Smooth muscle cell (in vitro differentiated cells): ENCODE data around the gene SCG3. TPM values are rescaled to one million over a fixed set of nuclear protein-coding genes. Genes with fewer than 3 reads are reported as not detected.
A peak's percentile ranks its signal among the peaks of the same experiment; 100 is the strongest.

Experiments used
- DNase-seq: peaks from one replicate; lab custom pipeline; 2025; ENCODE audit not compliant: unreplicated experiment; lab: John Stamatoyannopoulos, UW
- H2AFZ ChIP-seq: fragments of 200-600 bp; sonication (generic); 2 replicates; pipeline ENCODE4 v1.6.0; 2016; ENCODE audit warnings: antibody characterized with exemption, low read depth, mild to moderate bottlenecking
- H3F3A ChIP-seq: fragments of 200-600 bp; sonication (generic); 2 replicates; pipeline ENCODE4 v1.6.0; 2017; ENCODE audit warnings: antibody characterized with exemption, low read depth
- H3K27ac ChIP-seq: fragments of 200-600 bp; sonication (generic); 2 replicates; pipeline ENCODE4 v1.5.1; 2016; ENCODE audit warnings: low read depth, mild to moderate bottlenecking
- H3K27me3 ChIP-seq: fragments of 200-600 bp; sonication (generic); 2 replicates; pipeline ENCODE4 v1.6.1; 2016; ENCODE audit warnings: low read depth, mild to moderate bottlenecking
- H3K36me3 ChIP-seq: fragments of 200-600 bp; sonication (generic); 2 replicates; pipeline ENCODE4 v1.5.1; 2016; ENCODE audit warnings: low read depth
- H3K4me1 ChIP-seq: fragments of 200-600 bp; sonication (generic); 2 replicates; pipeline ENCODE4 v1.5.1; 2016; ENCODE audit warnings: low read depth
- H3K4me2 ChIP-seq: fragments of 200-600 bp; sonication (generic); 2 replicates; pipeline ENCODE4 v1.6.0; 2016; ENCODE audit warnings: mild to moderate bottlenecking
- H3K4me3 ChIP-seq: fragments of 200-600 bp; sonication (generic); 2 replicates; pipeline ENCODE4 v1.5.1; 2016; ENCODE audit warnings: mild to moderate bottlenecking
- H3K79me2 ChIP-seq: fragments of 200-600 bp; sonication (generic); 2 replicates; pipeline ENCODE4 v1.6.0; 2016; ENCODE audit warnings: low read depth, mild to moderate bottlenecking
- H3K9ac ChIP-seq: fragments of 200-600 bp; sonication (generic); 2 replicates; pipeline ENCODE4 v1.6.0; 2016; ENCODE audit warnings: low read depth
- H3K9me3 ChIP-seq: fragments of 200-600 bp; sonication (generic); replicated peaks from 2 replicates; pipeline ENCODE4 v1.5.1; 2016; ENCODE audit warnings: low read depth
- H4K20me1 ChIP-seq: fragments of 200-600 bp; sonication (generic); 2 replicates; pipeline ENCODE4 v1.6.0; 2016; ENCODE audit warnings: low read depth
- WGBS: methylation state at CpG from one replicate; pipeline ENCODE4 v1.1.7; 2016; ENCODE audit warnings: low lambda C conversion rate; 5-methylcytosine and 5-hydroxymethylcytosine counted together
- polyA plus RNA-seq: library from polyadenylated mRNA; unstranded; fragments of >200 nt; fragmentation: Nextera tagmentation; extraction: Ambion mirVana; gene quantifications from 2 replicates; pipeline ENCODE4 v1.2.1, GENCODE V29; 2016
- total RNA-seq: library from RNA; depleted of rRNA; stranded (reverse); fragments of >200 nt; gene quantifications from 2 replicates; pipeline ENCODE4 v1.2.3, GENCODE V29; 2014
- TF ChIP-seq, protein P1 (sequence below): fragments of 200-600 bp; sonication (generic); IDR thresholded peaks from 2 replicates; pipeline ENCODE4 v1.5.1; 2017; ENCODE audit warnings: borderline replicate concordance, mild to moderate bottlenecking, antibody characterized with exemption; ENCODE audit not compliant: insufficient read depth, poor library complexity, severe bottlenecking

SCG3 gene
- total and polyA plus RNA-seq, 2 experiments from 2014 or later: not detected

DNA sequence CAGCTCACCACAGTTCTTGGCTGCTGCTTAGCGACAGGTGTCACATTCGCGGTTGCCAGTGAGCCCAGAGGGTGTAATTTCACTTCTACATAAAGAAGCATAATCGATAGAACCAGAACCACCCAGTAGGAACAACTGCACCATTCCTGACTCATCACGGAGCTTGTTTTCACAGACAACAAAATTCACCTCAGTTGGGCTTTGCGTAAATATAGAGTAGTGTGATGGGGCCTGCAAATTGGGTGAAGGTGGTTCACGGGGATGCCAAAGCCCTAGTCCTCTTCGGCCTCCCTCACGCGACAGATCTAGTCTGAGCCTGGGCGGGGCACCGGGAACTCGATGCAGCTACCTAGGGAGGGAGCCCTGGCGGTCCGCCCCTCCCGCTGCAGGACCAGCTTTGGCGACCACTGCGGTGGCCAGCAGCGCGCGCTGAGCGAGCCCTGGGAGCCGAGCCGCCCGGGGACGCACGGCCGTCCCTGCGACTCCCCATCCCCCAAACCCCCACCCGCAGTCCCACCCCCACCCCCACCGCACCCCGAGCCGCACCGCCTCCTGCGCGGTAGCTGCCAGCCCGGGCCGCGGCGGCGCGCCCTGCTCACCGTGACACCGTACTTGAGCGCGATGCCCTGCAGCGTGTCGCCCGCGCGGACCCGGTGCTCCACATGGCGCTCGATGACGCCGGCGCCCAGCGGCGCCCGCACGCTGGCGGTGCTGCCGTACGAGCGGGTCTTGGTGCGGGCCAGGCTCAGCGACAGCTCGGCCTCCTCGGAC is 55.6 kb downstream of the SCG3 start:
- peak overlapping the region; percentile 92 for H3K4me2 ChIP-seq
- H3K79me2 ChIP-seq: no peaks in the 10 kb centered on the region
- peaks cover 10% of the 10 kb centered on the region for H3F3A ChIP-seq
- no peaks in the 10 kb centered on the region for H3K4me1 ChIP-seq
- no peaks in the 10 kb centered on the region for H3K27me3 ChIP-seq
- H3K36me3 ChIP-seq: no peaks in the 10 kb centered on the region
- no peaks in the 10 kb centered on the region for H4K20me1 ChIP-seq
- H3K9me3 ChIP-seq: no peaks in the 10 kb centered on the region
- H3K27ac ChIP-seq: no peak overlapping the region
- peak overlapping the region; percentile 61 for H3K4me3 ChIP-seq
- TF ChIP-seq, protein P1, sequence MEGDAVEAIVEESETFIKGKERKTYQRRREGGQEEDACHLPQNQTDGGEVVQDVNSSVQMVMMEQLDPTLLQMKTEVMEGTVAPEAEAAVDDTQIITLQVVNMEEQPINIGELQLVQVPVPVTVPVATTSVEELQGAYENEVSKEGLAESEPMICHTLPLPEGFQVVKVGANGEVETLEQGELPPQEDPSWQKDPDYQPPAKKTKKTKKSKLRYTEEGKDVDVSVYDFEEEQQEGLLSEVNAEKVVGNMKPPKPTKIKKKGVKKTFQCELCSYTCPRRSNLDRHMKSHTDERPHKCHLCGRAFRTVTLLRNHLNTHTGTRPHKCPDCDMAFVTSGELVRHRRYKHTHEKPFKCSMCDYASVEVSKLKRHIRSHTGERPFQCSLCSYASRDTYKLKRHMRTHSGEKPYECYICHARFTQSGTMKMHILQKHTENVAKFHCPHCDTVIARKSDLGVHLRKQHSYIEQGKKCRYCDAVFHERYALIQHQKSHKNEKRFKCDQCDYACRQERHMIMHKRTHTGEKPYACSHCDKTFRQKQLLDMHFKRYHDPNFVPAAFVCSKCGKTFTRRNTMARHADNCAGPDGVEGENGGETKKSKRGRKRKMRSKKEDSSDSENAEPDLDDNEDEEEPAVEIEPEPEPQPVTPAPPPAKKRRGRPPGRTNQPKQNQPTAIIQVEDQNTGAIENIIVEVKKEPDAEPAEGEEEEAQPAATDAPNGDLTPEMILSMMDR: no peak
- no peak for DNase-seq
- H3K9ac ChIP-seq: no peak overlapping the region
- peak overlapping the region; percentile 47 for H2AFZ ChIP-seq
- 6% methylated on average over 49 of the region's 69 CpGs for WGBS

DNA sequence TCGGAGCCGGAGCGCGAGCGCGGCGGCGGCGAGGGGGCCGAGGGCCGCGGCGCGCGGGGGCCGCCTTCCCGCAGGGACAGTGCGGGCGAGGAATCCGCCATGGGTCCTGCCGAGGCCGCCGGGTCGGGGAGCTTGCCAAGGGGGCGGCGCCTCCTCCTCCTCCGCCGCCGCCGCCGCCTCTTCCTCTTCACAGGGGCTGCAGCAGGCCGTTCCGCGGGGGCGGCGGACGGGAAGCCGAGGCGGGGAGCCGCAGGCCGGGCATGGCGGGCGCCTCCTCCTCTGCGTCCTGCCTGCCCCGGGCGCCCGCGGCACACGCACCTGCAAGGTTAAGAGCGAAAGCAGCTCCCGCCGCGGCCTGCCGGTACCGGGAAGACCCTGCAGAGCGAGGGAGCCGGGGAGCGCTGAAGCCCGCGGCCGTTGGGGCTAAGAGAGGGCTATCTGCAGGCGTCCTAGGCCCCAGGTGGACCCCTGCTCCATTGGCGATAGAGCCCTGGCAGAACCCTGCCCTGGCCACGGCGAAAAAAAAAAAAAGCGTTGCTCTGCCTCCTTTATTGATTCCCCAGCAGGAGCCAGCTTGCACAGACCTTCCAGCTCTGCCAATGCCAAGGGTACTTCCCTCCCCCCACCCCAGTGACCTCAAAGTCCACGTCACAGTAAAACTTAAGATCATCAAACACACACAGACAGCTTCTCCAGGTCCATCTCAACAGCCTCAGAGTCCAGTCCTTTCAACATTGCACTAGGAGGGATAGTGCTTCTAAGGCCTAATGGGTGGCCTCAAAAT is 56.4 kb downstream of the SCG3 start, which contains the start of gene LYSMD2:
TSS of gene LYSMD2 (minus strand) at position 134 of the 784 bp plus-strand sequence. CDS start at position 101, 33 bp downstream.
- TF ChIP-seq, protein P1: no peak
- H3K9me3 ChIP-seq: no peaks in the 10 kb centered on the region
- H3K27ac ChIP-seq: no peak within 1 kb of the TSS
- no peaks in the 10 kb centered on the region for H3K27me3 ChIP-seq
- no peak within 1 kb of the TSS for H3K9ac ChIP-seq
- no peaks in the 10 kb centered on the region for H3K4me1 ChIP-seq
- peak within 1 kb of the TSS; percentile 61 for H3K4me3 ChIP-seq
- no peaks in the 10 kb centered on the region for H4K20me1 ChIP-seq
- no peaks in the 10 kb centered on the region for H3K79me2 ChIP-seq
- no peaks in the 10 kb centered on the region for H3K36me3 ChIP-seq
- peak within 1 kb of the TSS; percentile 47 for H2AFZ ChIP-seq
- H3K4me2 ChIP-seq: peak within 1 kb of the TSS; percentile 92
- H3F3A ChIP-seq: peaks cover 10% of the 10 kb centered on the region
- no peak for DNase-seq
- WGBS: 10% methylated on average over 29 of the region's 67 CpGs

DNA sequence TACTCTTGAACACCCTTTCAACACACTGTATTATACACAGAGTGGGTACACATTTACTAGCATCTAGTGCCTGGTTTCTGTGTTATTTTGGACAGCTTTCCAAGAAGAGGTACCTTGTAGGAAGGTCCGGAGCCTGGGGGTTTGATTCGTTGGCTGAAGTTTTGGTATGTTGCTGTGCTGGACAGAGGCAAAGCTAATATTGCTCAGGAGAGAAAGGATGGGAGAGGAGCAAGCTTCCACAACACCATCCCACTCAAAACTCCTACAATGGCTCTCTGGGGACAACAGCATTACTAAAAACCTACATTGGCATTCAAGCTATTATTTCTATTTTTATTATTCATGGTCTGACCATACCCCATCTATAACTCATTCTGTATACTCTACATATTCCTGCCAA is 57.2 kb downstream of the SCG3 start:
- 84% methylated on average over 2 of the region's 2 CpGs for WGBS
- H3K4me3 ChIP-seq: no peak overlapping the region
- H3K79me2 ChIP-seq: no peaks in the 10 kb centered on the region
- H3F3A ChIP-seq: peaks cover 10% of the 10 kb centered on the region
- no peaks in the 10 kb centered on the region for H3K36me3 ChIP-seq
- H3K9me3 ChIP-seq: no peaks in the 10 kb centered on the region
- DNase-seq: no peak
- TF ChIP-seq, protein P1: no peak
- no peak overlapping the region for H3K27ac ChIP-seq
- no peak overlapping the region for H2AFZ ChIP-seq
- peaks cover 1% of the 10 kb centered on the region for H3K27me3 ChIP-seq
- H3K9ac ChIP-seq: no peak overlapping the region
- no peaks in the 10 kb centered on the region for H3K4me1 ChIP-seq
- H4K20me1 ChIP-seq: no peaks in the 10 kb centered on the region
- peak overlapping the region; percentile 92 for H3K4me2 ChIP-seq
